ENCODE data around the gene PDE5A. TPM values are rescaled to one million over a fixed set of nuclear protein-coding genes. Genes with fewer than 3 reads are reported as not detected.

Gene PDE5A
- total RNA-seq, 1 experiment from 2014 or later = 114 TPM

GRCh38 chr4:119604266-119604665 lies 24.3 kb downstream of the PDE5A start:
- intact Hi-C loops (cut with micrococcal nuclease; ENCODE audit: unreplicated experiment) (no loop called here), in situ Hi-C loops (cut with HindIII; ENCODE audit: low pct_unique_long_range_greater_than_20kb, low sequenced_read_pairs) (no loop called here)
- no peak for TF ChIP-seq SIN3A (IDR thresholded peaks at IDR 0.05; ENCODE audit: borderline replicate concordance, insufficient read depth, low read depth, low read length)
- no peak for TF ChIP-seq CTCF (IDR thresholded peaks at IDR 0.05)
- TF ChIP-seq POLR2AphosphoS5 (IDR thresholded peaks at IDR 0.05; ENCODE audit: low read depth, low read length) = no peak
- no peak for TF ChIP-seq TCF7L2 (IDR thresholded peaks at IDR 0.05; ENCODE audit: low read depth, low read length)
- TF ChIP-seq REST (IDR thresholded peaks at IDR 0.05; ENCODE audit: insufficient read depth in 1 of 2, low read depth in 2 of 2, low read length in 1 of 2) = no peak
- no peak for ATAC-seq
- no peak for DNase-seq (ENCODE audit: low read depth, low spot score)
- CTCF ChIA-PET = no interaction called here
- Histone ChIP-seq H3K4me1 (ENCODE audit: control insufficient read depth, insufficient read depth, low read length) (peaks cover 3% of the 10 kb centered on the region; the same call in 1 of the 2 replicates), H3K4me3 (ENCODE audit: low read depth in 2 of 2, low read length in 2 of 2) (no peak overlapping the region), H3K27ac (ENCODE audit: low read length) (no peak overlapping the region), H3K36me3 (ENCODE audit: control insufficient read depth, insufficient read depth, low read length) (peaks cover 8% of the 10 kb centered on the region; the same call in 1 of the 2 replicates), H3K9me3 (ENCODE audit: control insufficient read depth, insufficient read depth, low read depth, low read length) (0 out of 2 replicates have a peak, but pooled peaks cover 2% of the 10 kb centered on the region), H3K27me3 (ENCODE audit: control insufficient read depth, insufficient read depth, low read length) (no peaks in the 10 kb centered on the region)
- no TSS peak for BruUV-seq (replicated peaks)
- POLR2A ChIA-PET = no interaction called here

- 0 out of 2 replicates have a peak overlapping the region, but pooled peaks have one; percentile 7 for H3K27ac ChIP-seq (ENCODE audit: low read length)
Measured at GRCh38 chr4:119602366-119602765, 26.2 kb downstream of the PDE5A start.

More at GRCh38 chr4:119602366-119602765, 26.2 kb downstream of the PDE5A start:
- Histone ChIP-seq H3K4me3 (ENCODE audit: low read depth in 2 of 2, low read length in 2 of 2) (no peak overlapping the region), H3K4me1 (ENCODE audit: control insufficient read depth, insufficient read depth, low read length) (peaks cover 8% of the 10 kb centered on the region), H3K36me3 (ENCODE audit: control insufficient read depth, insufficient read depth, low read length) (peaks cover 8% of the 10 kb centered on the region; the same call in 1 of the 2 replicates), H3K27me3 (ENCODE audit: control insufficient read depth, insufficient read depth, low read length) (no peaks in the 10 kb centered on the region), H3K9me3 (ENCODE audit: control insufficient read depth, insufficient read depth, low read depth, low read length) (peaks cover 6% of the 10 kb centered on the region; the same call in 1 of the 2 replicates)
- CTCF ChIA-PET = no interaction called here
- POLR2A ChIA-PET = no interaction called here
- BruUV-seq (replicated peaks) = no TSS peak
- ATAC-seq (no peak), DNase-seq (ENCODE audit: low read depth, low spot score) (no peak)
- intact Hi-C loops (cut with micrococcal nuclease; ENCODE audit: unreplicated experiment) = no loop called here
- TF ChIP-seq TCF7L2 (IDR thresholded peaks at IDR 0.05; ENCODE audit: low read depth, low read length) (no peak), REST (IDR thresholded peaks at IDR 0.05; ENCODE audit: insufficient read depth in 1 of 2, low read depth in 2 of 2, low read length in 1 of 2) (no peak), SIN3A (IDR thresholded peaks at IDR 0.05; ENCODE audit: borderline replicate concordance, insufficient read depth, low read depth, low read length) (no peak), POLR2AphosphoS5 (IDR thresholded peaks at IDR 0.05; ENCODE audit: low read depth, low read length) (no peak), CTCF (IDR thresholded peaks at IDR 0.05) (no peak)
- in situ Hi-C loops (cut with HindIII; ENCODE audit: low pct_unique_long_range_greater_than_20kb, low sequenced_read_pairs) = no loop called here
